Measurements from ENCODE around the gene PARVB.

DNA sequence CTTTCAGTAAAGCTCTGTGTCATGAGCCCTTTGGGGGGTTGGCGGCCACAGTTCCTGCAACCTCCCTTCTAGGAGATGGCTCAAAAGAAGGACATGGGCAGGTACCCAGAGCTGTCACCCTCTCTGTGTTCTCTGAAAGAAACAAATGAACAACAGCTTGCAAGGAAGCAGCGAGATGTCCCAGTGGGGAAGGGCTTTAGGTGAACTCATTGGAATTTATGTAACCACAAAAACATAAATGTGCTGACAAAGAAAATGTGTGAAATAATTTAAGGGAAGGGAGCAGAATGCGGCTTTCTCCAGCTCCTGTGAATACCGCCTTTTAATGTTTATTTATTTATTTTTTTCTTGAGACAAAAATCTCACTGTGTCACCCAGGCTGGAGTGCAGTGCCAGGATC is 159.9 kb downstream of the PARVB start:
- no peak for TF ChIP-seq CTCF (IDR thresholded peaks at IDR 0.05; ENCODE audit: low read depth, low read length)
- no peak for TF ChIP-seq EZH2phosphoT487 (IDR thresholded peaks at IDR 0.05; ENCODE audit: low read depth)
